Measurements from ENCODE around the gene CDKN2AIPNL.
"Not testable (repeated sequence)": the region's sequence is repeated elsewhere in the genome, so short reads cannot be mapped to it uniquely, and the experiment has no call there.

The CDKN2AIPNL gene

DNA sequence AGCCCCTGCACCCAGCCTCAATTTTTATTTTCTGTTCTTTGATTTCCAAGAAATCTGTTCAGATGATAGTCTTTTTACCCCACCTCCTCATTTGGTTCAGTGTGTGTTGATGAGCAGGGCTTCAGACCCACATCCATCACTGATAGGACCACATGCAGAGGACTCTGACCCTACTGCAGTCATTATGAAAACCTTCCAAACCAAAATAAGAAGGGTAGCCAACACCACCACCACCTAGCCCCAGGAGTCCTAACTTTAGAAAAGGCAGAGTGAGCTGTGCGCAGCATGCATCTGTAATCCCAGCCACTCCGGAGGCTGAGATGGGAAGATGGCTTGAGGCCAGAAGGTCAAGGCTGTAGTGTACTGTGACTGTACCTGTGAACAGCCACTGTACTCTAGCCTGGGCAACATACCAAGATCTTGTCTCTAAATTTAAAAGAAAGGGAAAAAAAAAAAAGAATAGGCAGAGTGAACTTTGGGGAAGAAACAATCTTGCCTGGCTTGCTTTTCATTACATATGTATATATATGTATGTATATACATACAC lies 13.0 kb downstream of the CDKN2AIPNL start:
- no peaks in the 10 kb centered on the region for H3K9me3 ChIP-seq (ENCODE audit: control insufficient read depth in 2 of 2, low read length in 2 of 2)
- no peaks in the 10 kb centered on the region for H3K4me1 ChIP-seq (ENCODE audit: control insufficient read depth, insufficient read depth, low read length)
- peaks cover 29 to 36% of the 10 kb centered on the region in 2 donors for H3K36me3 ChIP-seq (ENCODE audit: control insufficient read depth in 2 of 2, insufficient read depth in 2 of 2, low read length in 2 of 2)
- H3K9ac ChIP-seq (ENCODE audit: low read length in 2 of 2): no peak overlapping the region
- H3K27me3 ChIP-seq (ENCODE audit: control insufficient read depth in 1 of 2, insufficient read depth in 2 of 2, low read length in 2 of 2): no peaks in the 10 kb centered on the region
- no peak overlapping the region for H3K27ac ChIP-seq (ENCODE audit: low read length)
- H3K4me3 ChIP-seq (ENCODE audit: low read length in 2 of 2): no peak overlapping the region

DNA sequence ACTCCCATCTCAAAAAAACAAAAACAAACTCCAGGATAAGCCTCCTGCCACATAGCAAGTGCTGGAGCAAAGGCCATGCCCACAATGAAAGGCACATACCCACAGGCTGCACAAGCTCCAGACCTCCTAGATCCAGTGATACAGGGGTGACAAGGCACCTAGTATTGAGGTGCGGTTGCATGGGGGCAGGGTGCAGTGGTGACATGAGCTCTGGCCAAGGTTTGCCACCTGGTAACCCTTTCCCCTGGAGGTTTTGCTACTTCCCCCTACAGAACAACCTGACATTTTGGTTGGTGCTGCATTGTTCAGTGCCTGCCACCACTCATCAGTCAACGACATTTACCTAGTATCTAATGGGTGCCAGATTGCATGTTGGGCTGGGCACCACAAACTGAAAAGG lies 14.5 kb downstream of the CDKN2AIPNL start:
- H3K9me3 ChIP-seq (ENCODE audit: control insufficient read depth in 2 of 2, low read length in 2 of 2): no peaks in the 10 kb centered on the region
- H3K4me3 ChIP-seq (ENCODE audit: low read length in 2 of 2): no peak overlapping the region
- no peak overlapping the region for H3K27ac ChIP-seq (ENCODE audit: low read length)
- no peak overlapping the region for H3K9ac ChIP-seq (ENCODE audit: low read length in 2 of 2)
- H3K27me3 ChIP-seq (ENCODE audit: control insufficient read depth in 1 of 2, insufficient read depth in 2 of 2, low read length in 2 of 2): no peaks in the 10 kb centered on the region
- no peaks in the 10 kb centered on the region for H3K4me1 ChIP-seq (ENCODE audit: control insufficient read depth, insufficient read depth, low read length)
- H3K36me3 ChIP-seq (ENCODE audit: control insufficient read depth in 2 of 2, insufficient read depth in 2 of 2, low read length in 2 of 2): peaks cover 38 to 39% of the 10 kb centered on the region in 2 donors

DNA sequence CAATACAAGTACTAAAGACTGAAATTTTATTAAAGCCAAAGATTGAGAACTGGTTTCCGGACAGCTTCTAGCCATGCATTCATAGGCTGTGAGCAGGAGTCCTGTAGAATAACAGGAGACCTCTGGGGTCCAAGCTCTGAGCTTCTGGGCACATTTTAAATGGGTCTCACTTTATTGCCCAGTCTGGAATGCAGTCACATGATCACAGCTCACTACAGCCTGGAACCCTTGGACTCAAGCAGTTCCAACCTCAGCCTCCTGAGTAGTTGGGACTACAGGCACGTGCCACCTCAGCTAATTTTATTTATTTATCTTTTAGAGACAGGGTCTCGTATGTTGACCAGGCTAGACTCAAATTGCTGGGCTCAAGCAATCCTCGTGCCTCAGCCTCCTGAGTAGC lies 15.4 kb downstream of the CDKN2AIPNL start:
- Histone ChIP-seq H3K4me3 (ENCODE audit: low read length in 2 of 2) (no peak overlapping the region), H3K9ac (ENCODE audit: low read length in 2 of 2) (no peak overlapping the region), H3K27ac (ENCODE audit: low read length) (no peak overlapping the region), H3K4me1 (ENCODE audit: control insufficient read depth, insufficient read depth, low read length) (no peaks in the 10 kb centered on the region), H3K36me3 (ENCODE audit: control insufficient read depth in 2 of 2, insufficient read depth in 2 of 2, low read length in 2 of 2) (peaks cover 40 to 47% of the 10 kb centered on the region in 2 donors), H3K27me3 (ENCODE audit: control insufficient read depth in 1 of 2, insufficient read depth in 2 of 2, low read length in 2 of 2) (no peaks in the 10 kb centered on the region), H3K9me3 (ENCODE audit: control insufficient read depth in 2 of 2, low read length in 2 of 2) (no peaks in the 10 kb centered on the region)

DNA sequence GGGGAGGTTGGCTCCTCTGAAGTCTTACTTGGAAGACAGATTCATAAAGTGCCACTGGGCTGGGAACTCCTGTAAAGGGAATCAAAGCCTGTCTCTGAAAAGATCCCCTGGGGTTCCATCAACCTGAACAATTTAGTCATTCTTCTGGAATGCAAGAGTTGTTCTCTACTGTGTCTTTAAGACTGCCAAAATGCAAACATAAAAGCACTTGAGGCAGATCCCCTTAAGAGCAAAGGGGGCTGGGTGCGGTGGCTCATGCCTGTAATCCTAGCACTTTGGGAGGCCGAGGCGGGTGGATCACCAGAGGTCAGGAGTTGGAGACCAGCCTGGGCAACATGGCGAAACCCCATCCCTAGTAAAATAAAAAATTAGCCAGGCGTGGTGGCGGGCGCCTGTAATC lies 16.7 kb downstream of the CDKN2AIPNL start:
- Histone ChIP-seq H3K4me1 (ENCODE audit: control insufficient read depth, insufficient read depth, low read length) (no peaks in the 10 kb centered on the region), H3K9ac (ENCODE audit: low read length in 2 of 2) (no peak overlapping the region), H3K36me3 (ENCODE audit: control insufficient read depth in 2 of 2, insufficient read depth in 2 of 2, low read length in 2 of 2) (peaks cover 43 to 60% of the 10 kb centered on the region in 2 donors)

DNA sequence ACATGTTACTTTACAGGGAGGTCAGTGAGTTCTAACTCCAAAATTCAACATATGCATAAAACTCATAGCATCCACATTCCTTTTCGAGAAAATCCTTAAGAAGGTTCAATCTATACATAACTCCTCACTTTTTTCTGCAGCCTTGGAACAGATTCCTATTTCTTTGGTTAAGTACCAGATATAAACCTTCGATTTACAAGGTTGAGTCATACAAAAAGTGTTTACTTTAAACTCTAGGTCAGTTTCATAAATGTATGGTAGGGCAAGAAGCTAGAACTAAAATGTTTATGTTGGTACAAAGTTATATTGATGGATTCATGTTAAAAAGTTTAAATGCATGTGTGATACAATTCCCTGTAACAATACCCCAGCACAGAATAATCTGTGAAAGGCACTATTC lies 19.4 kb downstream of the CDKN2AIPNL start:
- Histone ChIP-seq H3K27ac (ENCODE audit: low read length) (no peak overlapping the region), H3K4me1 (ENCODE audit: control insufficient read depth, insufficient read depth, low read length) (no peaks in the 10 kb centered on the region), H3K9ac (ENCODE audit: low read length in 2 of 2) (no peak overlapping the region), H3K27me3 (ENCODE audit: control insufficient read depth in 1 of 2, insufficient read depth in 2 of 2, low read length in 2 of 2) (no peaks in the 10 kb centered on the region), H3K4me3 (ENCODE audit: low read length in 2 of 2) (no peak overlapping the region), H3K36me3 (ENCODE audit: control insufficient read depth in 2 of 2, insufficient read depth in 2 of 2, low read length in 2 of 2) (peaks cover 42 to 59% of the 10 kb centered on the region in 2 donors), H3K9me3 (ENCODE audit: control insufficient read depth in 2 of 2, low read length in 2 of 2) (no peaks in the 10 kb centered on the region)

More for the DNA sequence above, 16.7 kb downstream of the CDKN2AIPNL start:
- no peaks in the 10 kb centered on the region for H3K27me3 ChIP-seq (ENCODE audit: control insufficient read depth in 1 of 2, insufficient read depth in 2 of 2, low read length in 2 of 2)
- no peak overlapping the region for H3K4me3 ChIP-seq (ENCODE audit: low read length in 2 of 2)
- H3K9me3 ChIP-seq (ENCODE audit: control insufficient read depth in 2 of 2, low read length in 2 of 2): no peaks in the 10 kb centered on the region
- no peak overlapping the region for H3K27ac ChIP-seq (ENCODE audit: low read length)

DNA sequence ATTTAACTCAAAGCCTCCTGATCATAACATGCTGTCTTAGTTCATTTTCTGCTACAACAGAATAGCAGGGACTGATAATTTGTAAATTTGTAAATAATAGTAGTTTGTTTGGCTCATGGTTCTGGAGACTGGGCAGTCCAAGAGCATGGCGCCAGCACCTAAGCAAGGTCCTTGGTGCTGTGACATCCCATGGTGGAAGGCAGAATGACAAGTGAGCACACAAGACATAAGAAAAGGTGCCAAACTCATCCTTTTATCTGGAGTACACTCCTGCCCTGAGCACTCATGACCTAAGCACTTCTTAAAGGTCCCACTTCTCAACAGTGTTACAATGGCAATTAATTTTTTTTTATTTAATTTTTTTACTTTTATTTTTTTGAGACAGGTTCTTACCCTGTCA lies 24.2 kb downstream of the CDKN2AIPNL start:
- H3K36me3 ChIP-seq (ENCODE audit: control insufficient read depth in 2 of 2, insufficient read depth in 2 of 2, low read length in 2 of 2): peaks cover 34 to 53% of the 10 kb centered on the region in 2 donors
- no peaks in the 10 kb centered on the region for H3K9me3 ChIP-seq (ENCODE audit: control insufficient read depth in 2 of 2, low read length in 2 of 2)
- no peak overlapping the region for H3K9ac ChIP-seq (ENCODE audit: low read length in 2 of 2)
- no peak overlapping the region for H3K27ac ChIP-seq (ENCODE audit: low read length)
- H3K4me1 ChIP-seq (ENCODE audit: control insufficient read depth, insufficient read depth, low read length): no peaks in the 10 kb centered on the region
- H3K27me3 ChIP-seq (ENCODE audit: control insufficient read depth in 1 of 2, insufficient read depth in 2 of 2, low read length in 2 of 2): no peaks in the 10 kb centered on the region
- H3K4me3 ChIP-seq (ENCODE audit: low read length in 2 of 2): no peak overlapping the region

DNA sequence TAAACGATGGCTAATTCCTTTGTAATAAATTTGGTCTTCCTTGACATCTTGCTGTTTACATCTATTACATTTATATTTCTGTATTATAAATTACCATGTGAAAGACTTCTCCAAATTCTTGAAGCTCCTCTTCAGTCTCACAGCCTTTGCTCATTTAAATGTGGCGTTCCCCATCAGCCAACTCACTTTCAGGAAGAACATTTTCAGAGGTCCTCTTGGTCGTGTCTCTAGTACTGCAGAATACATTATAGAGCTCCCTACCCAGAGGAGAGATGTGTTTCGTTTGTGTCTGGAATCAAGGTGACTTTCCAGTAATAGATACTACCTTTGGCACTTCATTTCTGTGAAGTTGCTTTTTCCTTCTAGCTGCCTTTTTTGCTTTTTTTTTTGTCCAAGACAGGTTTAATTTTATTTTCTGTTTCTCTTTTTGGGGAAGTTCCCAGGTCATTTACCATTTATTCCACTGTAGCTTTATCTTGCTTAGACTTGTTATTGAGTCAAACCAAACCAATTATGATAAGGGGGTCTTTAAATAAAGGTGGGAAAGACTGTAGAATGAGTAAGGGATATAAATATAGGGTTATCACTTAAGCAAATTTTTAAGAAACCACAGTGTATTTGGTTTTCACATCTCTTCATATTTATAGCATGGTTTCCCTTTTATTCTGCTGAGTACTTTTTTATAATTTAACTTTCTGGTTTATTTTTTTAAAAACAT lies 27.5 kb downstream of the CDKN2AIPNL start:
- Histone ChIP-seq H3K36me3 (ENCODE audit: control insufficient read depth in 2 of 2, insufficient read depth in 2 of 2, low read length in 2 of 2) (peaks cover 34 to 42% of the 10 kb centered on the region in 2 donors), H3K9ac (ENCODE audit: low read length in 2 of 2) (no peak overlapping the region), H3K27me3 (ENCODE audit: control insufficient read depth in 1 of 2, insufficient read depth in 2 of 2, low read length in 2 of 2) (no peaks in the 10 kb centered on the region), H3K4me3 (ENCODE audit: low read length in 2 of 2) (no peak overlapping the region), H3K4me1 (ENCODE audit: control insufficient read depth, insufficient read depth, low read length) (no peaks in the 10 kb centered on the region), H3K27ac (ENCODE audit: low read length) (no peak overlapping the region), H3K9me3 (ENCODE audit: control insufficient read depth in 2 of 2, low read length in 2 of 2) (no peaks in the 10 kb centered on the region)

DNA sequence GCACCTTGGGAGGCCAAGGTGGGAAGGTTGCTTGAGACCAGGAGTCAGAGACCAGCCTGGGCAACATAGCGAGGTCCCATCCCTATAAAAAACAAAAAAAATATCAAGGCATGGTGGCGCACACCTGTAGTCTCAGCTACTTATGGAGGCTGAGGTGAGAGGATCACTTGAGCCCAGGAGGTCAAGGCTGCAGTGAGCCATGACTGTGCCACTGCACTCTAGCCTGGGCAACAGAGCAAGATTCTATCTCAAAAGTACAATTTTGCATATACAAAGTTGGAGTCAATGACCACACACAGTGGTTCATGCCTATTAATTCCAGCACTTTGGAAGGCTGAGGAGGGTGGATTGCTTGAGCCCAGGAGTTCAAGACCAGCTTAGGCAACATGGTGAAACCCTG lies 29.5 kb downstream of the CDKN2AIPNL start:
- H3K27ac ChIP-seq (ENCODE audit: low read length); H3K4me1 ChIP-seq (ENCODE audit: control insufficient read depth, insufficient read depth, low read length); H3K4me3 ChIP-seq (ENCODE audit: low read length in 2 of 2); H3K27me3 ChIP-seq (ENCODE audit: control insufficient read depth in 1 of 2, insufficient read depth in 2 of 2, low read length in 2 of 2); H3K9ac ChIP-seq (ENCODE audit: low read length in 2 of 2); H3K9me3 ChIP-seq (ENCODE audit: control insufficient read depth in 2 of 2, low read length in 2 of 2): not testable (repeated sequence)
- peaks cover 28 to 36% of the 10 kb centered on the region in 2 donors for H3K36me3 ChIP-seq (ENCODE audit: control insufficient read depth in 2 of 2, insufficient read depth in 2 of 2, low read length in 2 of 2)

DNA sequence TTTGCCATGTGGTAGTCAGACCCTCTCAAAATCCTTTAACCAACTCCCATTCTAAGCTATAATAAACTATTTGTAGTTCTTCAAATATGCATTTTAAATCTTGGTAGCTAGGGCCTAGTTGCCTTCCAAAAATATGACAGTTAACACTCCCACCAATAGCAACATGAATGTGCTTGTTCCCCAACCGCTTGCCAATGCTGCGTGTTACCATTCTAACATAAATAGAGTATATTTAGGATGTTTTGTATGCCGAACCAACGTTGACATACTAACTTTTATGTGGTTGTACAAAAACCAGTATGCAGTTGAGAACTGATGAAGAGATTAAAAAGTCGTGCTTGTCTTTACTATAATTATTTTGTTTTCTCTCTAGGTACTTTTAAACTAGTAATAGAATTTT lies 31.3 kb downstream of the CDKN2AIPNL start:
- Histone ChIP-seq H3K27ac (ENCODE audit: low read length) (no peak overlapping the region), H3K27me3 (ENCODE audit: control insufficient read depth in 1 of 2, insufficient read depth in 2 of 2, low read length in 2 of 2) (no peaks in the 10 kb centered on the region), H3K4me3 (ENCODE audit: low read length in 2 of 2) (no peak overlapping the region), H3K4me1 (ENCODE audit: control insufficient read depth, insufficient read depth, low read length) (no peaks in the 10 kb centered on the region), H3K9me3 (ENCODE audit: control insufficient read depth in 2 of 2, low read length in 2 of 2) (no peaks in the 10 kb centered on the region), H3K36me3 (ENCODE audit: control insufficient read depth in 2 of 2, insufficient read depth in 2 of 2, low read length in 2 of 2) (peaks cover 29 to 40% of the 10 kb centered on the region in 2 donors), H3K9ac (ENCODE audit: low read length in 2 of 2) (no peak overlapping the region)

DNA sequence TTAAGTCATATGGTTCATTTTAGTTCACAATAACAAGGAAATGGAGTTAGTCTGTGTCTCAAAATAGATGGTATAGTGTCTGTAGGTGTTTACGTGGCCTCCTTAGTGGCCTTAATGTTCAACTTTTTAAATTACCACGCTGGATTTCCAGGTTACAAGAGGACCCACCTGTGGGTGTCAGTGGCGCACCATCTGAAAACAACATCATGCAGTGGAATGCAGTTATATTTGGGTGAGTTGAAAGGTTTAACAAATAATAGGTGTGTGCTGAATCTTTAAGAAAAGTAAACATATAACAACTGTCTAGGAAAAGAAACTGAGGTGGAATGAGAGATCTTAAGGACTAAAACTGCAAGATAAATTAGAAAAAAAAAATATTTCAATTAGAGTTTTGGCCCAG lies 37.4 kb downstream of the CDKN2AIPNL start:
- H3K9ac ChIP-seq (ENCODE audit: low read length in 2 of 2): no peak overlapping the region
- H3K9me3 ChIP-seq (ENCODE audit: control insufficient read depth in 2 of 2, low read length in 2 of 2): no peaks in the 10 kb centered on the region
- H3K27me3 ChIP-seq (ENCODE audit: control insufficient read depth in 1 of 2, insufficient read depth in 2 of 2, low read length in 2 of 2): no peaks in the 10 kb centered on the region
- no peak overlapping the region for H3K4me3 ChIP-seq (ENCODE audit: low read length in 2 of 2)
- H3K36me3 ChIP-seq (ENCODE audit: control insufficient read depth in 2 of 2, insufficient read depth in 2 of 2, low read length in 2 of 2): peaks cover 12 to 13% of the 10 kb centered on the region in 2 donors
- peaks cover 16% of the 10 kb centered on the region for H3K4me1 ChIP-seq (ENCODE audit: control insufficient read depth, insufficient read depth, low read length)
- no peak overlapping the region for H3K27ac ChIP-seq (ENCODE audit: low read length)

DNA sequence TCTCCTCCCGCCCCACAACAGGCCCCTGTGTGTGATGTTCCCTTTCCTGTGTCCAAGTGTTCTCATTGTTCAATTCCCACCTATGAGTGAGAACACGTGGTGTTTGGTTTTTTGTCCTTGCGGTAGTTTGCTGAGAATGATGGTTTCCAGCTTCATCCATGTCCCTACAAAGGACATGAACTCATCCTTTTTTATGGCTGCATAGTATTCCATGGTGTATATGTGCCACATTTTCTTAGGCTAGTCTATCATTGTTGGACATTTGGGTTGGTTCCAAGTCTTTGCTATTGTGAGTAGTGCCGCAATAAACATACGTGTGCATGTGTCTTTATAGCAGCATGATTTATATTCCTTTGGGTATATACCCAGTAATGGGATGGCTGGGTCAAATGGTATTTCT lies 38.0 kb downstream of the CDKN2AIPNL start:
- H3K9ac ChIP-seq (ENCODE audit: low read length in 2 of 2); H3K27me3 ChIP-seq (ENCODE audit: control insufficient read depth in 1 of 2, insufficient read depth in 2 of 2, low read length in 2 of 2); H3K27ac ChIP-seq (ENCODE audit: low read length); H3K4me3 ChIP-seq (ENCODE audit: low read length in 2 of 2); H3K9me3 ChIP-seq (ENCODE audit: control insufficient read depth in 2 of 2, low read length in 2 of 2): not testable (repeated sequence)
- Histone ChIP-seq H3K36me3 (ENCODE audit: control insufficient read depth in 2 of 2, insufficient read depth in 2 of 2, low read length in 2 of 2) (peaks cover 12 to 13% of the 10 kb centered on the region in 2 donors), H3K4me1 (ENCODE audit: control insufficient read depth, insufficient read depth, low read length) (peaks cover 16% of the 10 kb centered on the region)
